Measurements from ENCODE around the gene PRKN. TPM values are rescaled to one million over a fixed set of nuclear protein-coding genes. Genes with fewer than 3 reads are reported as not detected.
A peak's percentile ranks its signal among the peaks of the same experiment; 100 is the strongest.

Gene PRKN
- total RNA-seq, 1 experiment from 2014 or later = 2.0 TPM

DNA sequence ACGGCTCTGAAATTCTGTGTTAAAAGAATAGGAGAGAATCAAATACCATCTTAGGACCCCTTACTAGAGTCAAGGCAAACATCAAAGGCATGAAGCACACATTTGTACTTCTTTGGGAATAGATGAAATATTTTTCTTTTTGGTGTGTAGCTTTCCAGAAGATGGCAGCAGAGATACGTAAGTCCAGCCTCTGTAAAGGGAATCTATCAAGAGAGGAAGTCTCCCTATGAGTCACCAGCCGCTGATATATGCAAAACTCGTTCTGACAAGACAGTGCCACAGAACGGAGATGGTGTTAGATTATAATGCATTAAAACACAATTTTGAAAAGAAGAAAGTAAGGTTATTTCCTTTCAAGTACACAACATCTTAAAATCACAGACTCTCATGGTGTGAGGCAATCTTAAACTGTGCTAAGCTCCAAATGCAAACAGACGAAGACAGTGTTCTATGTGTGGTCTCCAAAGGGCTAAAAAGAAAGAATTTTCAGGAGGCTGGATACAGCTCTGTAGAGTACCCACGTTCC is 1333.7 kb downstream of the PRKN start:
- Histone ChIP-seq H3T11ph (ENCODE audit: low read length) (no peak overlapping the region), H3K27me3 (ENCODE audit: insufficient read depth, low read length) (no peaks in the 10 kb centered on the region), H2BK120ac (ENCODE audit: low read depth, low read length, poor library complexity, severe bottlenecking) (no peak overlapping the region), H3K9ac (ENCODE audit: extremely low read depth, insufficient read length, low read length) (no peak overlapping the region), H3K9me3 (ENCODE audit: control insufficient read depth, low read depth, low read length) (no peaks in the 10 kb centered on the region), H4K20me1 (ENCODE audit: control insufficient read depth, insufficient read depth, insufficient read length) (no peaks in the 10 kb centered on the region), H4K5ac (ENCODE audit: insufficient read length, low read depth, low read length) (no peak overlapping the region), H3K79me1 (ENCODE audit: insufficient read depth, low read depth, low read length, poor library complexity, severe bottlenecking) (no peaks in the 10 kb centered on the region), H2BK20ac (ENCODE audit: low read depth, low read length, poor library complexity, severe bottlenecking) (no peak overlapping the region), H3K79me2 (ENCODE audit: insufficient read depth, low read length) (no peaks in the 10 kb centered on the region), H3K4me1 (ENCODE audit: insufficient read depth, low read length) (no peaks in the 10 kb centered on the region), H3K14ac (ENCODE audit: insufficient read depth, low read length) (no peak overlapping the region), H2BK12ac (ENCODE audit: insufficient read length, low read depth, low read length) (no peak overlapping the region), H3K23me2 (ENCODE audit: insufficient read length, low read depth, low read length, poor library complexity, severe bottlenecking) (no peaks in the 10 kb centered on the region), H2BK15ac (ENCODE audit: low read depth, low read length) (no peak overlapping the region), H4K8ac (replicated peaks; ENCODE audit: insufficient read length, low read depth, low read length) (no peak overlapping the region), H3K4me2 (ENCODE audit: insufficient read depth, insufficient read length, low read length) (no peak overlapping the region), H3K18ac (ENCODE audit: insufficient read length, low read depth, low read length) (no peak overlapping the region), H3K23ac (ENCODE audit: insufficient read length, low read depth, low read length) (no peak overlapping the region), H3K56ac (ENCODE audit: insufficient read length, low read depth, low read length) (no peak overlapping the region), H2AK5ac (ENCODE audit: insufficient read length, low read length) (no peak overlapping the region), H3K27ac (ENCODE audit: insufficient read length, low read depth, low read length) (no peak overlapping the region), H2AFZ (ENCODE audit: low read length) (no peak overlapping the region), H2BK5ac (ENCODE audit: insufficient read length, low read length) (no peak overlapping the region), H4K91ac (ENCODE audit: insufficient read length, low read depth, low read length) (no peak overlapping the region), H3K4ac (ENCODE audit: low read depth, low read length) (no peak overlapping the region)
- TF ChIP-seq CTCF (conservative IDR thresholded peaks at IDR 0.05) = peak; percentile 76
- no peak for DNase-seq
- H3K4me1 Mint-ChIP-seq = peaks cover 0 to 3% of the 10 kb centered on the region in 2 experiments; a peak in 1 of 4 replicates
- no CpG with 5 or more reads among the region's 7 CpGs for WGBS (ENCODE audit: extremely low coverage, insufficient read length, low lambda C conversion rate)
- H3K9me3 Mint-ChIP-seq = peaks cover 4 to 8% of the 10 kb centered on the region in 2 experiments; a peak in 4 of 5 replicates
- peaks cover 0 to 5% (median 0%) of the 10 kb centered on the region in 3 experiments; a peak in 1 of 7 replicates for H3K36me3 Mint-ChIP-seq (ENCODE audit: insufficient read depth in 1 of 3, low read depth in 3 of 3)
- H3K27me3 Mint-ChIP-seq (ENCODE audit: low read depth) = peaks cover 1% of the 10 kb centered on the region; the same call in 1 of the 2 replicates
- no peak overlapping the region for H3K4me3 Mint-ChIP-seq
- H3K27ac Mint-ChIP-seq = no peak overlapping the region
